Nephron (organoid): ENCODE measurements around the gene PLCH1.

Experiments
- H3K27ac Mint-ChIP-seq, 3 experiments: 2 replicates each; pipeline ENCODE4 v1.8.0; 2020; ENCODE audit warnings: mixed read lengths in 3 of 3, mild to moderate bottlenecking in 2 of 3, moderate library complexity in 1 of 3
- H3K27me3 Mint-ChIP-seq: 2 replicates; pipeline ENCODE4 v1.8.0; 2021; ENCODE audit warnings: low read depth, mild to moderate bottlenecking, moderate library complexity, mixed read lengths
- H3K36me3 Mint-ChIP-seq: 2 replicates; pipeline ENCODE4 v1.8.0; 2020; ENCODE audit warnings: low read depth, mixed read lengths
- H3K4me1 Mint-ChIP-seq: 2 replicates; pipeline ENCODE4 v1.8.0; 2020; ENCODE audit warnings: mixed read lengths
- H3K4me3 Mint-ChIP-seq, 3 experiments: 2 replicates each; pipeline ENCODE4 v1.8.0; 2020; ENCODE audit warnings: mild to moderate bottlenecking in 3 of 3, mixed read lengths in 3 of 3, moderate library complexity in 2 of 3
- H3K9me3 Mint-ChIP-seq: 2 replicates; pipeline ENCODE4 v1.8.0; 2020; ENCODE audit warnings: mixed read lengths
- CTCF ChIP-seq, 3 experiments: fragments of 200-600 bp; sonication (generic); IDR thresholded peaks; one replicate each; pipeline ENCODE4 v1.5.0; 2021; ENCODE audit warnings: antibody characterized with exemption in 3 of 3; ENCODE audit not compliant: unreplicated experiment in 3 of 3

The PLCH1 gene

GRCh38 chr3:155739154-155739553, 5.7 kb downstream of the PLCH1 start:
- no peaks in the 10 kb centered on the region for H3K9me3 Mint-ChIP-seq
- peak overlapping the region; percentile 53 to 86 (median 85) for H3K27ac Mint-ChIP-seq
- H3K4me3 Mint-ChIP-seq: peak overlapping the region in 1 of 3 experiments; percentile 31
- peaks cover 34% of the 10 kb centered on the region for H3K27me3 Mint-ChIP-seq
- no peaks in the 10 kb centered on the region for H3K36me3 Mint-ChIP-seq
- H3K4me1 Mint-ChIP-seq: peaks cover 29% of the 10 kb centered on the region
- TF ChIP-seq CTCF (IDR thresholded peaks at IDR 0.05; ENCODE audit: unreplicated experiment in 3 of 3): peak in 1 of 3 experiments; percentile 25

DNA sequence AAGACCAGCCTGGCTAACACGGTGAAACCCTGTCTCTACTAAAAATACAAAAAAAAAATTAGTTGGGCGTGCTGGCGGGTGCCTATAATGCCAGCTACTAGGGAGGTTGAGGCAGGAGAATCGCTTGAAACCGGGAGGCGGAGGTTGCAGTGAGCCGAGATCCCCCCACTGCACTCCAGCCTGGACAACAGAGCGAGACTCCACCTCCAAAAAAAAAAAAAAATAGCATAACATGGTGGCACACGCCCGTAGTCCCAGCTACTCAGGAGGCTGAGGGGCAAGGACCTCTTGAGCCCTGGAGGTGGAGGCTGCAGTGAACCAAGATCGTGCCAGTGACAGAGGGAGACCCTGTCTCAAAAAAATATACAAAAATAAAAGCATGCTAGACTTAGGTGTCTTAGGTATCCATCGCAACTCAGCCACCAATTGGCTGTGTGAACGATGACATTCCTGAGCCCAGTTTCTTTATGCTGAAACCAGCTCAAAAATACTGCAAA, 6.2 kb downstream of the PLCH1 start:
- Mint-ChIP-seq H3K9me3 (no peaks in the 10 kb centered on the region), H3K4me1 (peaks cover 29% of the 10 kb centered on the region), H3K27ac (peak overlapping the region in 2 of 3 experiments; percentile 97 to 99), H3K4me3 (no peak overlapping the region), H3K36me3 (peaks cover 4% of the 10 kb centered on the region), H3K27me3 (peaks cover 28% of the 10 kb centered on the region)
- no peak for TF ChIP-seq CTCF (IDR thresholded peaks at IDR 0.05; ENCODE audit: unreplicated experiment in 3 of 3)

GRCh38 chr3:155737844-155738460, 6.9 kb downstream of the PLCH1 start:
- Mint-ChIP-seq H3K27me3 (peaks cover 21% of the 10 kb centered on the region), H3K27ac (peak overlapping the region; percentile 96 to 99 (median 97)), H3K36me3 (peaks cover 9% of the 10 kb centered on the region), H3K4me1 (peaks cover 29% of the 10 kb centered on the region), H3K4me3 (peak overlapping the region; percentile 31 to 76 (median 49)), H3K9me3 (no peaks in the 10 kb centered on the region)
- TF ChIP-seq CTCF (IDR thresholded peaks at IDR 0.05; ENCODE audit: unreplicated experiment in 3 of 3): no peak

DNA sequence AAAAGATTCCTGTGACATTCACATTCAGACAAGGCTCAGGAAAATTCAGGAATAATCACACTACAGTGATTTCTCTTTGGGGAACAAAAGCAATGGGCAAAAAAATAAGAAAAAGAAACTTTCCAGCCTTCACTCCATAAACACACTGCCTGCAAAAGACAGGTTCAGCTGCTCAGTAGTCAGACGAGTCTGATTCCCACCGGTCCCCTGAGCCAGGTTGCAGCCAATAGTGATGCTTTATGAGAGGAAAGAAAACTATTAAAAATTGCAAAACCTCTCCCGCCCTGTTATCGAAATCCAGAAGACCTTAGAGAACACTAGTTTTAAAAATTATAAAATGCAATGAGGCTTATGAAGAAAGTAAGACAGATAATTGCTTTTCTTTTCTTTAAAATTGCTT, 8.5 kb downstream of the PLCH1 start:
- H3K9me3 Mint-ChIP-seq: no peaks in the 10 kb centered on the region
- peaks cover 14% of the 10 kb centered on the region for H3K27me3 Mint-ChIP-seq
- H3K36me3 Mint-ChIP-seq: peaks cover 9% of the 10 kb centered on the region
- H3K4me3 Mint-ChIP-seq: no peak overlapping the region
- no peak for TF ChIP-seq CTCF (IDR thresholded peaks at IDR 0.05; ENCODE audit: unreplicated experiment in 3 of 3)
- peak overlapping the region; percentile 71 to 85 (median 80) for H3K27ac Mint-ChIP-seq
- H3K4me1 Mint-ChIP-seq: peaks cover 23% of the 10 kb centered on the region

DNA sequence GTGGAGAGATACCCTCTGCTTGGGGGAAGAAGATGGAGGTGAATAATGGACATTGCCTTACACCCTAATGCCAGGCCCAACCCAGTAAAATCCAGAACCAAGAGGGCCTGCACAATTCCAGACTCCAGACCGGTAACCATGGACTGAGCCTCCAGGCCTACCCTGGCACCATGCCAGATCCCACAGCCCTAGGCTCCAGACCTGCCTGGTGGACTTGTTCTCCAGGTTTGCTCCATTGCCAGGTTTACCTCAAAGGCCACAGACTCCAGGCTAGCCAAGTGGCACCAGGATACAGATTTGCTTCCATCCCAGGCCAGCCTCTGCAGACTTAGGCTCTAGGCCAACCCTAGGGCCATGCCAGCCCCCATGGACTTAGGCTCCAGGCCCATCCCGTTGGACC, 14.0 kb downstream of the PLCH1 start:
- H3K4me3 Mint-ChIP-seq: no peak overlapping the region

More for the DNA sequence above, 14.0 kb downstream of the PLCH1 start:
- Mint-ChIP-seq H3K36me3 (peaks cover 22% of the 10 kb centered on the region), H3K27me3 (no peaks in the 10 kb centered on the region), H3K4me1 (no peaks in the 10 kb centered on the region), H3K9me3 (peaks cover 2% of the 10 kb centered on the region), H3K27ac (no peak overlapping the region)
- TF ChIP-seq CTCF (IDR thresholded peaks at IDR 0.05; ENCODE audit: unreplicated experiment in 3 of 3): no peak
